Pancreas (tissue), 10 donors: Measurements from ENCODE around the gene COX6A1. TPM values are rescaled to one million over a fixed set of nuclear protein-coding genes. Genes with fewer than 3 reads are reported as not detected.

Experiments
- ATAC-seq, 4 donors: fragments of 200-7000 bp; cut with Tn5 transposase; one replicate each; pipeline versions ENCODE4 v1.8.0 to v1.9.1; 2020; ENCODE audit warnings: mild to moderate bottlenecking in 4 of 4, moderate library complexity in 4 of 4
- DNase-seq, 6 donors: peaks; one replicate each; pipeline ENCODE4 v3.0.0-alpha.2; 2020
- FAIRE-seq: peaks from 2 replicates; lab custom pipeline; 2012; peaks lifted over from hg19 to GRCh38; lab: Jason Lieb, UNC
- H3K27ac ChIP-seq, 4 donors: fragments of 200-600 bp; sonication (generic); 1 replicate in 3 of 4; 2 replicates in 1 of 4; pipeline versions ENCODE4 v1.5.0 to v1.8.0; 2020
- H3K27me3 ChIP-seq, 4 donors: fragments of 200-600 bp; one replicate each; pipeline ENCODE4 v1.8.0; 2021
- H3K36me3 ChIP-seq, 3 donors: fragments of 200-600 bp; sonication (generic) in 1 of 3; one replicate each; pipeline versions ENCODE4 v1.5.0 to v1.8.0; 2020 to 2021
- H3K4me1 ChIP-seq, 3 donors: fragments of 200-600 bp; one replicate each; pipeline ENCODE4 v1.8.0; 2021
- H3K4me3 ChIP-seq, 4 donors: fragments of 200-600 bp; sonication (generic) in 2 of 4; one replicate each; pipeline versions ENCODE4 v1.5.0 to v1.8.0; 2020 to 2021
- H3K9me3 ChIP-seq, 4 donors: fragments of 200-600 bp; one replicate each; pipeline ENCODE4 v1.8.0; 2021
- WGBS, 2 donors: extraction: QIAGEN DNeasy Blood & Tissue Kit; methylation state at CpG; one replicate each; pipeline ENCODE4 v1.1.7; 2013; 5-methylcytosine and 5-hydroxymethylcytosine counted together
- intact Hi-C, 3 donors: fragments of 100-400 bp; cut with DNase I; formaldehyde crosslinking; loops; one replicate each; pipeline versions ENCODE4 v1.11.1 to v1.14.2; 2022
- polyA plus RNA-seq, 2 donors: library from polyadenylated mRNA; stranded (reverse); fragments of 200-250 nt; gene quantifications; one replicate each; pipeline ENCODE4 v1.2.3, GENCODE V29; 2013
- total RNA-seq, 6 donors: library from RNA; stranded (reverse); fragmentation: NEBNext Ultra II Directional in 4 of 6; extraction: Animal tissue kit (Norgen Biotek cat#: 25700) in 4 of 6; gene quantifications; one replicate each; pipeline versions ENCODE4 v1.2.1 to v1.2.4, GENCODE V29; 2021 to 2023
- TF ChIP-seq, protein P1 (sequence below), 4 donors: fragments of 200-600 bp; sonication (generic) in 3 of 4; IDR thresholded peaks; one replicate each; pipeline versions ENCODE4 v1.5.0 to v1.8.0; 2021; ENCODE audit warnings: antibody characterized with exemption in 4 of 4
- donor health status: healthy with polysubstance abuse.
- donor health status: DM: no; HTN: no; CAD: no; lungs with moderate emphysema.
- donor health status: DM: no; HTN: no; CAD: no.
- donor health status: control.
- donor health status: control.
- donor health status: Bipolar disorder and iron deficiency.
- donor health status: DM: yes; HTN: yes; CAD: no.
- donor health status: DM: no; HTN: no; CAD: no.
- donor health status: DM: no; HTN: no; CAD: no.
- donor health status: DM: yes; HTN: yes; CAD: no.

Gene COX6A1
- total and polyA plus RNA-seq, 8 donors = 118 to 324 (median 144) TPM

GRCh38 chr12:120490325-120490724, 52.4 kb downstream of the COX6A1 start:
- H3K36me3 ChIP-seq = no peaks in the 10 kb centered on the region
- DNase-seq (no peak), ATAC-seq (no peak), FAIRE-seq (no peak)
- WGBS, 2 donors = 90 to 91% methylated on average over 5 of the region's 5 CpGs
- TF ChIP-seq, protein P1, sequence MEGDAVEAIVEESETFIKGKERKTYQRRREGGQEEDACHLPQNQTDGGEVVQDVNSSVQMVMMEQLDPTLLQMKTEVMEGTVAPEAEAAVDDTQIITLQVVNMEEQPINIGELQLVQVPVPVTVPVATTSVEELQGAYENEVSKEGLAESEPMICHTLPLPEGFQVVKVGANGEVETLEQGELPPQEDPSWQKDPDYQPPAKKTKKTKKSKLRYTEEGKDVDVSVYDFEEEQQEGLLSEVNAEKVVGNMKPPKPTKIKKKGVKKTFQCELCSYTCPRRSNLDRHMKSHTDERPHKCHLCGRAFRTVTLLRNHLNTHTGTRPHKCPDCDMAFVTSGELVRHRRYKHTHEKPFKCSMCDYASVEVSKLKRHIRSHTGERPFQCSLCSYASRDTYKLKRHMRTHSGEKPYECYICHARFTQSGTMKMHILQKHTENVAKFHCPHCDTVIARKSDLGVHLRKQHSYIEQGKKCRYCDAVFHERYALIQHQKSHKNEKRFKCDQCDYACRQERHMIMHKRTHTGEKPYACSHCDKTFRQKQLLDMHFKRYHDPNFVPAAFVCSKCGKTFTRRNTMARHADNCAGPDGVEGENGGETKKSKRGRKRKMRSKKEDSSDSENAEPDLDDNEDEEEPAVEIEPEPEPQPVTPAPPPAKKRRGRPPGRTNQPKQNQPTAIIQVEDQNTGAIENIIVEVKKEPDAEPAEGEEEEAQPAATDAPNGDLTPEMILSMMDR (IDR thresholded peaks at IDR 0.05) = no peak
- H3K9me3 ChIP-seq = no peaks in the 10 kb centered on the region
- intact Hi-C loops = no loop called here
- no peak overlapping the region for H3K4me3 ChIP-seq
- H3K27ac ChIP-seq = peak overlapping the region in 1 of 4 donors; percentile 10
- peaks cover 3 to 12% (median 6%) of the 10 kb centered on the region in 3 donors for H3K4me1 ChIP-seq
- no peaks in the 10 kb centered on the region for H3K27me3 ChIP-seq

Other genes with a start within 250 kb of the COX6A1 start
- gene GCN1, start 243.4 kb upstream of the COX6A1 start, total RNA-seq = 10 to 100 TPM; 35.3 to 54.1 (median 40.4) TPM
- 10 to 100 TPM; 18.9 to 32.4 TPM for gene GCN1, start 243.4 kb upstream of the COX6A1 start, polyA plus RNA-seq
- gene RPLP0, start 237.0 kb upstream of the COX6A1 start, total RNA-seq = 1,000 to 10,000 TPM; 1,016 to 2,628 (median 1,602) TPM
- 1,000 to 10,000 TPM; 1,778 to 1,915 TPM for gene RPLP0, start 237.0 kb upstream of the COX6A1 start, polyA plus RNA-seq
- 10 to 100 TPM; 20.9 to 37.5 (median 26.2) TPM for gene PXN, start 172.4 kb upstream of the COX6A1 start, total RNA-seq
- 10 to 100 TPM; 45.4 to 59.0 TPM for gene PXN, start 172.4 kb upstream of the COX6A1 start, polyA plus RNA-seq
- 1,000 to 10,000 TPM; 3,497 to 6,395 (median 4,297) TPM for gene RNU4-2, start 146.2 kb upstream of the COX6A1 start, total RNA-seq
- not detected for gene RNU4-2, start 146.2 kb upstream of the COX6A1 start, polyA plus RNA-seq
- gene RNU4-1, start 144.9 kb upstream of the COX6A1 start, total RNA-seq = 1,000 to 10,000 TPM in 5 of 6 donors, 100 to 1,000 TPM in 1; 597 to 2,620 (median 1,226) TPM
- not detected for gene RNU4-1, start 144.9 kb upstream of the COX6A1 start, polyA plus RNA-seq
- gene SIRT4, start 135.8 kb upstream of the COX6A1 start, total RNA-seq = 1 to 10 TPM in 4 of 6 donors, under 1 TPM in 2; 0.56 to 2.4 (median 1.3) TPM
- gene SIRT4, start 135.8 kb upstream of the COX6A1 start, polyA plus RNA-seq = 1 to 10 TPM; 1.4 to 2.1 TPM
- gene PLA2G1B, start 110.3 kb upstream of the COX6A1 start, total RNA-seq = over 10,000 TPM in 2 of 6 donors, 1,000 to 10,000 TPM in 4; 4,900 to 12,528 (median 8,049) TPM
- 1,000 to 10,000 TPM; 7,592 to 7,821 TPM for gene PLA2G1B, start 110.3 kb upstream of the COX6A1 start, polyA plus RNA-seq
- gene MSI1, start 68.9 kb upstream of the COX6A1 start, total RNA-seq = 1 to 10 TPM; 3.0 to 6.0 (median 4.8) TPM
- 1 to 10 TPM; 3.0 to 4.8 TPM for gene MSI1, start 68.9 kb upstream of the COX6A1 start, polyA plus RNA-seq
- gene TRIAP1, start 8.3 kb downstream of the COX6A1 start, total RNA-seq = 10 to 100 TPM; 13.9 to 25.8 (median 15.4) TPM
- 10 to 100 TPM; 16.3 to 23.8 TPM for gene TRIAP1, start 8.3 kb downstream of the COX6A1 start, polyA plus RNA-seq
- gene GATC, start 8.3 kb downstream of the COX6A1 start, total RNA-seq = 10 to 100 TPM; 18.3 to 32.7 (median 27.6) TPM
- gene GATC, start 8.3 kb downstream of the COX6A1 start, polyA plus RNA-seq = 10 to 100 TPM in 1 of 2 donors, 1 to 10 TPM in 1; 8.6 to 12.3 TPM
- 10 to 100 TPM; 69.0 to 91.7 (median 79.5) TPM for gene SRSF9, start 31.6 kb downstream of the COX6A1 start, total RNA-seq
- gene SRSF9, start 31.6 kb downstream of the COX6A1 start, polyA plus RNA-seq = 100 to 1,000 TPM in 1 of 2 donors, 10 to 100 TPM in 1; 50.9 to 103 TPM
- gene DYNLL1, start 58.0 kb downstream of the COX6A1 start, total RNA-seq = 100 to 1,000 TPM in 3 of 6 donors, 10 to 100 TPM in 3; 57.7 to 154 (median 94.9) TPM
- 100 to 1,000 TPM; 143 to 249 TPM for gene DYNLL1, start 58.0 kb downstream of the COX6A1 start, polyA plus RNA-seq
- gene COQ5, start 91.0 kb downstream of the COX6A1 start, total RNA-seq = 10 to 100 TPM in 5 of 6 donors, 1 to 10 TPM in 1; 7.2 to 16.1 (median 11.6) TPM
- gene COQ5, start 91.0 kb downstream of the COX6A1 start, polyA plus RNA-seq = 10 to 100 TPM; 17.0 to 24.3 TPM
- 100 to 1,000 TPM in 3 of 6 donors, 10 to 100 TPM in 3; 92.5 to 151 (median 98.6) TPM for gene RNF10, start 96.2 kb downstream of the COX6A1 start, total RNA-seq
- 100 to 1,000 TPM; 120 to 127 TPM for gene RNF10, start 96.2 kb downstream of the COX6A1 start, polyA plus RNA-seq
- 10 to 100 TPM; 10.5 to 23.5 (median 14.7) TPM for gene POP5, start 143.3 kb downstream of the COX6A1 start, total RNA-seq
- gene POP5, start 143.3 kb downstream of the COX6A1 start, polyA plus RNA-seq = 10 to 100 TPM; 54.4 to 66.7 TPM
- under 1 TPM; 0.12 to 0.87 (median 0.46) TPM for gene CABP1, start 202.5 kb downstream of the COX6A1 start, total RNA-seq
- gene CABP1, start 202.5 kb downstream of the COX6A1 start, polyA plus RNA-seq = 1 to 10 TPM; 3.3 to 5.7 TPM
- 100 to 1,000 TPM in 3 of 6 donors, 10 to 100 TPM in 3; 66.8 to 124 (median 100) TPM for gene MLEC, start 249.0 kb downstream of the COX6A1 start, total RNA-seq
- 10 to 100 TPM; 25.8 to 33.6 TPM for gene MLEC, start 249.0 kb downstream of the COX6A1 start, polyA plus RNA-seq